RWPE2 (cell line): ENCODE data around the gene GPR183.

Experiments used
- ATAC-seq: fragments of 200-7000 bp; cut with Tn5 transposase; 3 replicates; pipeline ENCODE4 v1.9.1; 2021; ENCODE audit warnings: low read depth
- DNase-seq: peaks from one replicate; pipeline ENCODE4 v3.0.0-alpha.2; 2020; ENCODE audit warnings: low spot score
- H3K27ac ChIP-seq: fragments of 450-650 bp; 2 replicates; pipeline ENCODE4 v1.5.1; 2017; ENCODE audit warnings: mild to moderate bottlenecking; ENCODE audit not compliant: poor library complexity, severe bottlenecking
- H3K27me3 ChIP-seq: fragments of 250-450 bp; sonication (Bioruptor Pico); 2 replicates; pipeline ENCODE4 v1.5.1; 2021; ENCODE audit warnings: mild to moderate bottlenecking, moderate library complexity; ENCODE audit not compliant: insufficient read depth, poor library complexity, severe bottlenecking
- H3K36me3 ChIP-seq: fragments of 250-450 bp; sonication (Bioruptor Pico); 2 replicates; pipeline ENCODE4 v1.5.1; 2020; ENCODE audit warnings: low read depth, mild to moderate bottlenecking, moderate library complexity
- H3K4me1 ChIP-seq: fragments of 250-450 bp; sonication (Bioruptor Pico); 2 replicates; pipeline ENCODE4 v1.5.1; 2021; ENCODE audit warnings: mild to moderate bottlenecking, moderate library complexity; ENCODE audit not compliant: insufficient read depth, poor library complexity, severe bottlenecking
- H3K4me3 ChIP-seq: fragments of 250-450 bp; sonication (Bioruptor Pico); 2 replicates; pipeline ENCODE4 v1.5.1; 2021; ENCODE audit warnings: mild to moderate bottlenecking, moderate library complexity; ENCODE audit not compliant: severe bottlenecking
- H3K9me3 ChIP-seq: fragments of 250-450 bp; sonication (Bioruptor Pico); 2 replicates; pipeline ENCODE4 v1.5.1; 2021; ENCODE audit warnings: mild to moderate bottlenecking, moderate library complexity; ENCODE audit not compliant: severe bottlenecking
- TF ChIP-seq, protein P1 (sequence below): fragments of 450-650 bp; IDR thresholded peaks from one replicate; pipeline ENCODE4 v1.5.1; 2017; ENCODE audit warnings: mild to moderate bottlenecking, moderate library complexity; ENCODE audit not compliant: poor library complexity, severe bottlenecking

The GPR183 gene

DNA sequence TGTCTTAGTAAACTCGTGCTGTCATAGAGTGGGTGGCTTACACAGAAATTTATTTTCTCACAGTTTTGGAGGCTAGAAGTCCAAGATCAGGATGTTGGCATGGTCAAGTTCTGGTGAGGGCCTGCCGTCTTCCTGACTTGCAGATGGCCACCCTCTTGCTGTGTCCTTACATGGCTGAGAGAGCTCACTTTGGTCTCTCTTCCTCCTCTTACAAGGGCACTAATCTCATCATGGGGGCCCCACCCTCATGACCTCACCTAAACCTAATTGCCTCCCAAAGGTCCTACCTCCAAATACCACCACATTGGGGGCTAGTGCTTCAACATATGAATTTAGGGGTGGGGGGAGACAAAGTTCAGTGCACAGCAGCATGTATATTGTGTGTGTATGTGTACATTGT, 34.7 kb downstream of the GPR183 start:
- no peaks in the 10 kb centered on the region for H3K27me3 ChIP-seq
- DNase-seq (no peak), ATAC-seq (no peak)
- H3K4me1 ChIP-seq = no peaks in the 10 kb centered on the region
- H3K4me3 ChIP-seq = no peak overlapping the region
- H3K27ac ChIP-seq = no peak overlapping the region
- H3K36me3 ChIP-seq = peaks cover 6% of the 10 kb centered on the region; the same call in 1 of the 2 replicates
- TF ChIP-seq, protein P1, sequence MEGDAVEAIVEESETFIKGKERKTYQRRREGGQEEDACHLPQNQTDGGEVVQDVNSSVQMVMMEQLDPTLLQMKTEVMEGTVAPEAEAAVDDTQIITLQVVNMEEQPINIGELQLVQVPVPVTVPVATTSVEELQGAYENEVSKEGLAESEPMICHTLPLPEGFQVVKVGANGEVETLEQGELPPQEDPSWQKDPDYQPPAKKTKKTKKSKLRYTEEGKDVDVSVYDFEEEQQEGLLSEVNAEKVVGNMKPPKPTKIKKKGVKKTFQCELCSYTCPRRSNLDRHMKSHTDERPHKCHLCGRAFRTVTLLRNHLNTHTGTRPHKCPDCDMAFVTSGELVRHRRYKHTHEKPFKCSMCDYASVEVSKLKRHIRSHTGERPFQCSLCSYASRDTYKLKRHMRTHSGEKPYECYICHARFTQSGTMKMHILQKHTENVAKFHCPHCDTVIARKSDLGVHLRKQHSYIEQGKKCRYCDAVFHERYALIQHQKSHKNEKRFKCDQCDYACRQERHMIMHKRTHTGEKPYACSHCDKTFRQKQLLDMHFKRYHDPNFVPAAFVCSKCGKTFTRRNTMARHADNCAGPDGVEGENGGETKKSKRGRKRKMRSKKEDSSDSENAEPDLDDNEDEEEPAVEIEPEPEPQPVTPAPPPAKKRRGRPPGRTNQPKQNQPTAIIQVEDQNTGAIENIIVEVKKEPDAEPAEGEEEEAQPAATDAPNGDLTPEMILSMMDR = no peak
- H3K9me3 ChIP-seq = no peaks in the 10 kb centered on the region

DNA sequence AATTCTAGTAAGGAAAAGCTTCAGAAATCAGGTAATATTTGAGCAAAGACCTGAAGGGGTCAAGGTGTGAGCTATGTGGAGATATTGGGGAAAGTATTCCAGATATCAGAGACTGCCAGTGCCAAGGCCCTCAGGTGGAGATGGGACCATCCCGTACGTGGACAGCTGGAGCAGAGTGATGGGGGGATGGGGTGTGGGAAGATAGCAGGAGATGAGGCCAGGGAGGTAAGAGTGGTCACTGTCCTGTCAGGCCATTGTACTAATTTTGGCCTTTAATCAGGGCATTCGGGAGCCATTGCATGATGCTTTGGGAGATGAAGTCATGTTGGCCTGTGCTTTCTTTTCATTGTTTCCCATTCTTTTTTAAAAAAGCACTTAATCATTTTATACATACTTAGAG, 36.0 kb downstream of the GPR183 start:
- TF ChIP-seq, protein P1 = no peak

DNA sequence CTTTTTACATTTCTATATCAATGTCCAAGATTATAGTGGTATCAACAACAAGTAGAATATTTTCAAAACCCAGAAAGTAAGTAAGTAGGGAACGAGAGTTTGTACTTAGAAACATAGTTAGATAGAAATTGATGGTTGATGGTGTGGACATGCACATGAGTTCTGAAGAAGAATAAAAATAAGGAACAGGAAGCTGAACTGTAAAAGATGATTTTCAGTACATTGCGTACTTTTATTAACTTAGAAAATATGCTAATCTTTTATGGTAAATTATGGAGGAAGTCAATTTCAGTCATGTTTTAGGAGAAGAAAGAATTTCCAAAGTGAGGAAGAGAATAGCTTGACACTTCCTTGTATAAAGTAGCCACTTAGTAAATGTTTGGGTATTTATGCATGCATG, 36.7 kb downstream of the GPR183 start:
- Histone ChIP-seq H3K27me3 (no peaks in the 10 kb centered on the region), H3K4me1 (no peaks in the 10 kb centered on the region), H3K36me3 (peaks cover 4% of the 10 kb centered on the region; the same call in 1 of the 2 replicates), H3K4me3 (no peak overlapping the region), H3K27ac (no peak overlapping the region), H3K9me3 (no peaks in the 10 kb centered on the region)
- TF ChIP-seq, protein P1 = no peak
- ATAC-seq (no peak), DNase-seq (no peak)

More for the DNA sequence above, 36.0 kb downstream of the GPR183 start:
- no peaks in the 10 kb centered on the region for H3K4me1 ChIP-seq
- H3K27ac ChIP-seq = no peak overlapping the region
- H3K27me3 ChIP-seq = no peaks in the 10 kb centered on the region
- no peak for ATAC-seq
- no peak overlapping the region for H3K4me3 ChIP-seq
- peaks cover 4% of the 10 kb centered on the region; the same call in 1 of the 2 replicates for H3K36me3 ChIP-seq
- no peaks in the 10 kb centered on the region for H3K9me3 ChIP-seq
- no peak for DNase-seq

DNA sequence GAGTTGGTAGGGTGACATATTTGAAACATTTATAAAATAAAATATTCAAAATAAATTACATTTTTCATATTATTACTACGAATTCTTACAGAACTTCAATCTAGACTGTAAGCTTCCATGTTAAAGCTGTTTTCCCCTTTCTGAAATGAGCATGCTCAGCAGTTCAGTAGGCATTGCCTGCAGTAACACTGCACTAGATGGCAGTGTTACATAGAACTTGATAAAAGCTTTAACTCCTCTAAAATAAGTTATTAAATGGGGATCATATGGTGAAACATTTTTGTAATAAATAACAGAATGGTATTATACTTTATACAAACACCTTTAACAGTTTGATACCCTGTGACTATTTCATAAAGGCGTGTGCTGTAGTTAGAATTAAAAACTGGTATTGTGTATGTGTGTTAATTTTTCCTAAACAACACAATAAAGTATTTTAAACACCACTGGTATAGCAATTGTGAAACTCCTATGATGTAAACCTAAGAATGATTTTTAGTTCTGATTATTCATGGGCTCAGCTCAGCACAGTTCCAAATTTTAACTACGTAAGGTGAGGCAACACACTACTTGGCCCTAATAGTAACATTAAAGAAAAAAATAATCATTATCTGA, 37.5 kb downstream of the GPR183 start:
- DNase-seq = no peak

More for the DNA sequence above, 37.5 kb downstream of the GPR183 start:
- peaks cover 4% of the 10 kb centered on the region; the same call in 1 of the 2 replicates for H3K36me3 ChIP-seq
- no peak overlapping the region for H3K4me3 ChIP-seq
- TF ChIP-seq, protein P1 = peak; percentile 76
- H3K9me3 ChIP-seq = no peaks in the 10 kb centered on the region
- H3K4me1 ChIP-seq = no peaks in the 10 kb centered on the region
- no peak overlapping the region for H3K27ac ChIP-seq
- peak; percentile 72; the same call in 2 of the 3 replicates for ATAC-seq
- H3K27me3 ChIP-seq = no peaks in the 10 kb centered on the region
